HEK293T (cell line): ENCODE results near the gene ARHGAP22.

Experiments
- CTCF ChIA-PET: fragments of 350-600 bp; formaldehyde crosslinking; extraction: SDS; loops from one replicate; lab custom pipeline; 2021; ENCODE audit warnings: antibody characterized with exemption, inconsistent platforms; lab: Yijun Ruan, JAX
- POLR2A ChIA-PET: fragments of 350-600 bp; formaldehyde crosslinking; extraction: SDS; loops from one replicate; lab custom pipeline; 2020; ENCODE audit warnings: antibody characterized with exemption, inconsistent platforms; lab: Yijun Ruan, JAX
- DNase-seq: peaks from one replicate; pipeline ENCODE4 v3.0.0; 2012; ENCODE audit warnings: mixed read lengths; ENCODE audit errors: extremely low spot score
- ARNT ChIP-seq: fragments of 450-650 bp; IDR thresholded peaks from 2 replicates; pipeline ENCODE4 v1.6.1; 2017; ENCODE audit warnings: mild to moderate bottlenecking
- BHLHE40 ChIP-seq: fragments of 450-650 bp; IDR thresholded peaks from 2 replicates; pipeline ENCODE4 v1.6.1; 2016; ENCODE audit warnings: mild to moderate bottlenecking, moderate library complexity, borderline replicate concordance
- CTBP1 ChIP-seq: fragments of 450-650 bp; IDR thresholded peaks from 2 replicates; pipeline ENCODE4 v1.6.1; 2016; ENCODE audit warnings: borderline replicate concordance
- ELF4 ChIP-seq: fragments of 450-650 bp; IDR thresholded peaks from 2 replicates; pipeline ENCODE4 v1.6.1; 2017; ENCODE audit warnings: antibody characterized with exemption
- FOXA1 ChIP-seq: fragments of 450-650 bp; IDR thresholded peaks from 2 replicates; pipeline ENCODE4 v1.6.1; 2016; ENCODE audit warnings: mild to moderate bottlenecking
- FOXK2 ChIP-seq: fragments of 450-650 bp; IDR thresholded peaks from 2 replicates; pipeline ENCODE4 v1.6.1; 2016; ENCODE audit warnings: mild to moderate bottlenecking
- FOXM1 ChIP-seq: fragments of 450-650 bp; IDR thresholded peaks from 2 replicates; pipeline ENCODE4 v1.6.1; 2017; ENCODE audit warnings: mild to moderate bottlenecking, borderline replicate concordance
- HDGF ChIP-seq: fragments of 450-650 bp; IDR thresholded peaks from 2 replicates; pipeline ENCODE4 v1.6.1; 2017; ENCODE audit warnings: antibody characterized with exemption, borderline replicate concordance
- L3MBTL2 ChIP-seq: fragments of 450-650 bp; conservative IDR thresholded peaks from 2 replicates; pipeline ENCODE4 v1.6.1; 2016; ENCODE audit warnings: mild to moderate bottlenecking
- LEF1 ChIP-seq: fragments of 450-650 bp; IDR thresholded peaks from 2 replicates; pipeline ENCODE4 v1.6.1; 2017; ENCODE audit warnings: mild to moderate bottlenecking, borderline replicate concordance
- NFRKB ChIP-seq: fragments of 450-650 bp; IDR thresholded peaks from 2 replicates; pipeline ENCODE4 v1.6.1; 2016; ENCODE audit warnings: mild to moderate bottlenecking, moderate library complexity
- PKNOX1 ChIP-seq: fragments of 450-650 bp; IDR thresholded peaks from 2 replicates; pipeline ENCODE4 v1.6.1; 2016
- SP1 ChIP-seq: fragments of 450-650 bp; IDR thresholded peaks from 2 replicates; pipeline ENCODE4 v1.6.1; 2017
- SUZ12 ChIP-seq: fragments of 450-650 bp; IDR thresholded peaks from 2 replicates; pipeline ENCODE4 v1.6.1; 2016; ENCODE audit warnings: mild to moderate bottlenecking
- TARDBP ChIP-seq: fragments of 450-650 bp; IDR thresholded peaks from 2 replicates; pipeline ENCODE4 v1.6.1; 2016
- ZNF384 ChIP-seq: fragments of 450-650 bp; IDR thresholded peaks from 2 replicates; pipeline ENCODE4 v1.6.1; 2016

ARHGAP22 gene

GRCh38 chr10:48526011-48526821, 78.7 kb downstream of the ARHGAP22 start:
- TF ChIP-seq PKNOX1 = no peak
- TF ChIP-seq ARNT = no peak
- no peak for TF ChIP-seq NFRKB
- no peak for TF ChIP-seq CTBP1
- TF ChIP-seq LEF1 = no peak
- no peak for TF ChIP-seq BHLHE40
- no peak for TF ChIP-seq ELF4
- TF ChIP-seq TARDBP = no peak
- no peak for TF ChIP-seq HDGF
- TF ChIP-seq FOXK2 = no peak
- TF ChIP-seq L3MBTL2 = no peak
- TF ChIP-seq FOXA1 = no peak
- no peak for DNase-seq
- ChIA-PET CTCF (no interaction called here), POLR2A (no interaction called here)

GRCh38 chr10:48525113-48525512, 79.8 kb downstream of the ARHGAP22 start:
- ChIA-PET CTCF (interaction anchor here (0.6 to 1.8 kb wide), 4 partner anchors 10 to 131 kb away, joined by 3 to 5 read pairs (median 3); no protein-coding TSS in a partner anchor), POLR2A (interaction anchor here (1.0 kb wide), 1 partner anchor 61 kb away, joined by 3 read pairs; no protein-coding TSS in a partner anchor)
- no peak for DNase-seq
- TF ChIP-seq FOXM1 = no peak
- TF ChIP-seq SP1 = no peak
- no peak for TF ChIP-seq L3MBTL2
- TF ChIP-seq ZNF384 = no peak
- TF ChIP-seq NFRKB = no peak
- TF ChIP-seq FOXK2 = no peak
- no peak for TF ChIP-seq LEF1
- TF ChIP-seq HDGF = no peak
- TF ChIP-seq CTBP1 = no peak
- no peak for TF ChIP-seq SUZ12
- TF ChIP-seq BHLHE40 = no peak
- TF ChIP-seq TARDBP = no peak
- no peak for TF ChIP-seq FOXA1
- TF ChIP-seq PKNOX1 = no peak
- TF ChIP-seq ELF4 = no peak
- no peak for TF ChIP-seq ARNT

GRCh38 chr10:48523820-48524758, 80.8 kb downstream of the ARHGAP22 start:
- peak; percentile 84 for DNase-seq
- POLR2A ChIA-PET = interaction anchor here (0.6 to 1.0 kb wide), 2 partner anchors 60 to 132 kb away, joined by 3 to 4 read pairs; no protein-coding TSS in a partner anchor
- peak; percentile 64; the same call in 1 of the 2 replicates for TF ChIP-seq FOXM1
- TF ChIP-seq PKNOX1 = no peak
- CTCF ChIA-PET = interaction anchor here (0.6 to 1.8 kb wide), 4 partner anchors 11 to 132 kb away, joined by 3 to 5 read pairs (median 3); no protein-coding TSS in a partner anchor

- ChIA-PET POLR2A (no interaction called here), CTCF (interaction anchor here (1.8 kb wide), 1 partner anchor 29 kb away, joined by 5 read pairs; no protein-coding TSS in a partner anchor)
- DNase-seq = peak; percentile 48
- TF ChIP-seq PKNOX1 (no peak), LEF1 (no peak), FOXA1 (no peak), FOXK2 (no peak), SP1 (no peak), BHLHE40 (no peak), L3MBTL2 (no peak), NFRKB (no peak), ARNT (no peak), ZNF384 (no peak), ELF4 (no peak)
These were observed 81.6 kb downstream of the ARHGAP22 start for GRCh38 chr10:48523212-48523819.
